Lower leg skin (tissue), 4 donors: ENCODE measurements around the gene EEFSEC. TPM values are rescaled to one million over a fixed set of nuclear protein-coding genes. Genes with fewer than 3 reads are reported as not detected.
A peak's percentile ranks its signal among the peaks of the same experiment; 100 is the strongest.

Experiments used
- DNase-seq, 2 donors: peaks; one replicate each; pipeline ENCODE4 v3.0.0-alpha.2; 2019; ENCODE audit warnings: low spot score in 2 of 2
- H3K4me3 ChIP-seq: fragments of 200-600 bp; sonication (generic); 2 replicates; pipeline ENCODE4 v1.5.1; 2017; ENCODE audit warnings: mild to moderate bottlenecking, low read depth; ENCODE audit not compliant: poor library complexity, severe bottlenecking
- CTCF ChIP-seq, 3 donors: fragments of 450-650 bp; IDR thresholded peaks; one replicate each; pipeline ENCODE4 v1.5.1; 2016; ENCODE audit warnings: antibody characterized with exemption in 3 of 3, mild to moderate bottlenecking in 3 of 3, moderate library complexity in 2 of 3
- POLR2A ChIP-seq, 2 donors: fragments of 450-650 bp; IDR thresholded peaks; one replicate each; pipeline ENCODE4 v1.6.1; 2016 to 2017; ENCODE audit warnings: antibody characterized with exemption in 2 of 2, mild to moderate bottlenecking in 1 of 2, moderate library complexity in 1 of 2
- WGBS, 2 donors: methylation state at CpG; one replicate each; pipeline ENCODE4 v1.1.5; 2018; 5-methylcytosine and 5-hydroxymethylcytosine counted together
- intact Hi-C: fragments of 100-400 bp; cut with DNase I; formaldehyde crosslinking; loops from one replicate; pipeline ENCODE4 v1.15.0; 2023; ENCODE audit warnings: low total_unique reads
- total RNA-seq, 4 donors: library from RNA; depleted of rRNA; stranded (reverse); fragments of >200 nt; gene quantifications; one replicate each; pipeline ENCODE4 v1.1.0, GENCODE V29; 2016

EEFSEC gene
- total RNA-seq, 4 donors from 2014 or later = 16.3 to 28.6 (median 16.8) TPM

- no peak overlapping the region for H3K4me3 ChIP-seq
- no peak for TF ChIP-seq CTCF (IDR thresholded peaks at IDR 0.05)
- no peak for TF ChIP-seq POLR2A (IDR thresholded peaks at IDR 0.05)
- intact Hi-C loops = no loop called here
- peak in 1 of 2 donors; percentile 39 for DNase-seq
- 90 to 94% methylated on average over 8 of the region's 8 CpGs for WGBS, 2 donors
Measured at GRCh38 chr3:128236657-128237056, 83.4 kb downstream of the EEFSEC start.

- no peak overlapping the region for H3K4me3 ChIP-seq
- TF ChIP-seq CTCF (IDR thresholded peaks at IDR 0.05) = no peak
- no peak for TF ChIP-seq POLR2A (IDR thresholded peaks at IDR 0.05)
- intact Hi-C loops = no loop called here
- 68 to 69% methylated on average over 3 of the region's 3 CpGs for WGBS, 2 donors
- DNase-seq = peak in 1 of 2 donors; percentile 43
Measured at GRCh38 chr3:128237348-128238183, 84.3 kb downstream of the EEFSEC start.

DNA sequence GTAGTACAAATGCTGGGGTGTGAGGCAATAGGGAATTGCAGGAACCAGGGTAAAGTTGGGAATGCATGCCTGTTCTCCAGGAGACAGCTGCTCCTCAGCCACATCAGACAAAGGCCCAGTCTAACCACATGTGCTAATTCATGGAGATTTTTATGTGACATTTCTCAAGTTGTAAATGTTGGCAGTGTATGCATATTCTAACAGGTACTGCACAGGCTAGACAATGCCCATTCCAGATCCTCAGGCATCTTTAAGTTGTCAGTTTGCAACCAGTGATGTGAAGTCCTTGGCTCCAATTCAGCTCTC is 84.9 kb downstream of the EEFSEC start:
- no peak for DNase-seq
- H3K4me3 ChIP-seq = no peak overlapping the region
- TF ChIP-seq CTCF (IDR thresholded peaks at IDR 0.05) (no peak), POLR2A (IDR thresholded peaks at IDR 0.05) (no peak)
- intact Hi-C loops = no loop called here

DNA sequence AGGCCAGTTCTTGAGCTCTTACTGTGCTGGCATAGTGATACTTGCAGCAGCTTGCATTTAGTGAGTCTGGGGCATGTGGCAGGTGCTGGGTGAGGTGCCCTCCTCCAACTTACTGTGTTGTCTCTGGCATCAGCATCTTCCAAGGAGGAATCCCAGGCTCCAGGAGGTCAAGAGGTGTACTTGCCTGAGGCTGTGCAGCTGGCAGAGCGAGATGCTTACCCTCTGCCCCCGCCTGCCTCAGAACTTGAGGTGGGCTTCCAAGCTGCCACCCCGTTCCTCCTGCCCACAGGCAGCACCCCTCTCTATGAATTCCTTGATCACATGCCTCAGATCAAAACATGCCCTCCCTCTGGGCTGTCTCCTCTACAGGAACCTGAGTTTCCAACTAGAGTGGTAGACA is 86.0 kb downstream of the EEFSEC start:
- no peak for TF ChIP-seq CTCF (IDR thresholded peaks at IDR 0.05)
- no peak for TF ChIP-seq POLR2A (IDR thresholded peaks at IDR 0.05)
- no peak overlapping the region for H3K4me3 ChIP-seq
- peak in 1 of 2 donors; percentile 54 for DNase-seq
- intact Hi-C loops = no loop called here
- WGBS, 2 donors = 98 to 100% methylated on average over 3 of the region's 3 CpGs

GRCh38 chr3:128240232-128240631 is 87.0 kb downstream of the EEFSEC start:
- H3K4me3 ChIP-seq = no peak overlapping the region
- TF ChIP-seq CTCF (IDR thresholded peaks at IDR 0.05) = no peak
- no peak for TF ChIP-seq POLR2A (IDR thresholded peaks at IDR 0.05)
- peak in 1 of 2 donors; percentile 43 for DNase-seq
- intact Hi-C loops = no loop called here
- WGBS, 2 donors = 75 to 86% methylated on average over 1 of the region's 1 CpG

DNA sequence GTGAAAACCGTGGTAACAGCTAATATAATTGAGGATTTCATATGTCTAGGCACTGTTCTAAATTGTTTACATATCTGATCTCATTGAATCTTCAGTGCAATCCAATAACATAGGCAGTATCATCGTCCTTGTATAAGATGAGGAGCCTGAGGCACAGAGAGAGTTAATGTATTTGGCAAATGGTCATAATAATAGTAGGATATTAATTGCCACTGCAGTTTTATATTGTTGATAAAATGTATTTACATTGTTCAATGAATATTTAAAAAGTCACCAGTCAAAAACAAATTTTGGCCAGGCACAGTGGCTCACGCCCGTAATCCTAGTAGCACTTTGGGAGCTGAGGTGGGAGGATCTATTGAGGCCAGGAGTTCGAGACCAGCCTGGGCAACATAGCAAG is 88.5 kb downstream of the EEFSEC start:
- intact Hi-C loops = no loop called here

More for the DNA sequence above, 88.5 kb downstream of the EEFSEC start:
- DNase-seq = peak in 1 of 2 donors; percentile 14
- H3K4me3 ChIP-seq = no peak overlapping the region
- 90 to 94% methylated on average over 5 of the region's 5 CpGs for WGBS, 2 donors
- TF ChIP-seq POLR2A (IDR thresholded peaks at IDR 0.05) = no peak
- no peak for TF ChIP-seq CTCF (IDR thresholded peaks at IDR 0.05)
